ENCODE results near the gene AHRR. TPM values are rescaled to one million over a fixed set of nuclear protein-coding genes. Genes with fewer than 3 reads are reported as not detected.

Gene AHRR
- total RNA-seq, 1 donor from 2014 or later, result 2.0 TPM

- no peaks in the 10 kb centered on the region for H3K9me3 Mint-ChIP-seq (ENCODE audit: unreplicated experiment)
- no peaks in the 10 kb centered on the region for H3K36me3 Mint-ChIP-seq (ENCODE audit: unreplicated experiment)
- H3K27me3 Mint-ChIP-seq (ENCODE audit: unreplicated experiment), result peaks cover 9% of the 10 kb centered on the region
- TF ChIP-seq CTCF (IDR thresholded peaks at IDR 0.05; ENCODE audit: partially characterized antibody, unreplicated experiment), result no peak
- DNase-seq, result no peak
- H3K4me3 Mint-ChIP-seq (ENCODE audit: unreplicated experiment), result no peak overlapping the region
- no peak overlapping the region for H3K27ac Mint-ChIP-seq (ENCODE audit: unreplicated experiment)
- peaks cover 3% of the 10 kb centered on the region for H3K4me1 Mint-ChIP-seq (ENCODE audit: low read depth, unreplicated experiment)
Observed at GRCh38 chr5:315488-316209, 5.9 kb upstream of the AHRR start.

- H3K4me3 Mint-ChIP-seq (ENCODE audit: unreplicated experiment), result no peak overlapping the region
- no peak overlapping the region for H3K27ac Mint-ChIP-seq (ENCODE audit: unreplicated experiment)
- peaks cover 1% of the 10 kb centered on the region for H3K4me1 Mint-ChIP-seq (ENCODE audit: low read depth, unreplicated experiment)
- DNase-seq, result no peak
- H3K27me3 Mint-ChIP-seq (ENCODE audit: unreplicated experiment), result peaks cover 10% of the 10 kb centered on the region
- no peak for TF ChIP-seq CTCF (IDR thresholded peaks at IDR 0.05; ENCODE audit: partially characterized antibody, unreplicated experiment)
- H3K36me3 Mint-ChIP-seq (ENCODE audit: unreplicated experiment), result no peaks in the 10 kb centered on the region
- no peaks in the 10 kb centered on the region for H3K9me3 Mint-ChIP-seq (ENCODE audit: unreplicated experiment)
Observed at GRCh38 chr5:316210-317085, 5.1 kb upstream of the AHRR start.

- H3K4me3 Mint-ChIP-seq (ENCODE audit: unreplicated experiment), result no peak overlapping the region
- H3K36me3 Mint-ChIP-seq (ENCODE audit: unreplicated experiment), result no peaks in the 10 kb centered on the region
- H3K27ac Mint-ChIP-seq (ENCODE audit: unreplicated experiment), result no peak overlapping the region
- TF ChIP-seq CTCF (IDR thresholded peaks at IDR 0.05; ENCODE audit: partially characterized antibody, unreplicated experiment), result no peak
- H3K9me3 Mint-ChIP-seq (ENCODE audit: unreplicated experiment), result no peaks in the 10 kb centered on the region
- peak; percentile 82 for DNase-seq
- H3K27me3 Mint-ChIP-seq (ENCODE audit: unreplicated experiment), result peaks cover 10% of the 10 kb centered on the region
- H3K4me1 Mint-ChIP-seq (ENCODE audit: low read depth, unreplicated experiment), result peaks cover 1% of the 10 kb centered on the region
Observed at GRCh38 chr5:317086-317811, 4.3 kb upstream of the AHRR start.

- Mint-ChIP-seq H3K9me3 (ENCODE audit: unreplicated experiment) (no peaks in the 10 kb centered on the region), H3K4me3 (ENCODE audit: unreplicated experiment) (no peak overlapping the region), H3K36me3 (ENCODE audit: unreplicated experiment) (no peaks in the 10 kb centered on the region), H3K4me1 (ENCODE audit: low read depth, unreplicated experiment) (peaks cover 1% of the 10 kb centered on the region), H3K27me3 (ENCODE audit: unreplicated experiment) (peaks cover 10% of the 10 kb centered on the region), H3K27ac (ENCODE audit: unreplicated experiment) (no peak overlapping the region)
- TF ChIP-seq CTCF (IDR thresholded peaks at IDR 0.05; ENCODE audit: partially characterized antibody, unreplicated experiment), result no peak
- no peak for DNase-seq
Observed at GRCh38 chr5:318341-318897, 3.1 kb upstream of the AHRR start.

Data from glutamatergic neuron (in vitro differentiated cells).